ENCODE results near the gene SLC6A18. TPM values are rescaled to one million over a fixed set of nuclear protein-coding genes. Genes with fewer than 3 reads are reported as not detected.

Gene SLC6A18
- total and polyA plus RNA-seq, 2 of the 13 experiments (the other 11 are each of a cell fraction or from before 2014, with no cell fraction given): not detected

DNA sequence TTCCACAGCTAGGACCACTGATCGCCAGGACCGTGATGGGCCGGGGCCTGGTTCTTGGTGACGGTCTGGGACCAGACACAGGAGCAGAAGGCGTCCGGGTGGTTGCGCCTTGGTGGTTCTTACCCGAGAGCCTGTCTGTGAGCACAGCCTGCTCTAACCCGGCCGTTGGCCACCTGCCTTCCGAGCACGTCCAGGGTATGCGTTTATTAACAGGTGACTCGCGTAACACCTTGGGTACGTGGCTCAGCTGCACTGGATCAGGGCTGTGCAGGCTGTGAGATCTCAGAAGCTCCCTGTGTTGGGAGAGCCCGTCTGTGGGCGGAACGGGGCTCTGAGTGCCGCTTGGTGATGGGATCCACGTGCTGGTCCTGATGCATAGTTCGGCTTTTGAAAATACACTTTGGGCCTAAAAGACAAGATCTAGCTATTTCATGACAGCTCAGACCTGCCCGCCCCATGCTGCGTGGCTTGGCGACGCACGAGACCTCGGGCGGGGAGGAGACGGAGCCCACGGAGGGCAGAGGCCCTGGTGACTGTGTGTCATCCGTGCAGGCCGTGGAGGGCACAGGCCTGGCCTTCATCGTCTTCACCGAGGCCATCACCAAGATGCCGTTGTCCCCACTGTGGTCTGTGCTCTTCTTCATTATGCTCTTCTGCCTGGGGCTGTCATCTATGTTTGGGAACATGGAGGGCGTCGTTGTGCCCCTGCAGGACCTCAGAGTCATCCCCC, 6.7 kb upstream of the SLC6A18 start (continued):
- TF ChIP-seq, protein P1, sequence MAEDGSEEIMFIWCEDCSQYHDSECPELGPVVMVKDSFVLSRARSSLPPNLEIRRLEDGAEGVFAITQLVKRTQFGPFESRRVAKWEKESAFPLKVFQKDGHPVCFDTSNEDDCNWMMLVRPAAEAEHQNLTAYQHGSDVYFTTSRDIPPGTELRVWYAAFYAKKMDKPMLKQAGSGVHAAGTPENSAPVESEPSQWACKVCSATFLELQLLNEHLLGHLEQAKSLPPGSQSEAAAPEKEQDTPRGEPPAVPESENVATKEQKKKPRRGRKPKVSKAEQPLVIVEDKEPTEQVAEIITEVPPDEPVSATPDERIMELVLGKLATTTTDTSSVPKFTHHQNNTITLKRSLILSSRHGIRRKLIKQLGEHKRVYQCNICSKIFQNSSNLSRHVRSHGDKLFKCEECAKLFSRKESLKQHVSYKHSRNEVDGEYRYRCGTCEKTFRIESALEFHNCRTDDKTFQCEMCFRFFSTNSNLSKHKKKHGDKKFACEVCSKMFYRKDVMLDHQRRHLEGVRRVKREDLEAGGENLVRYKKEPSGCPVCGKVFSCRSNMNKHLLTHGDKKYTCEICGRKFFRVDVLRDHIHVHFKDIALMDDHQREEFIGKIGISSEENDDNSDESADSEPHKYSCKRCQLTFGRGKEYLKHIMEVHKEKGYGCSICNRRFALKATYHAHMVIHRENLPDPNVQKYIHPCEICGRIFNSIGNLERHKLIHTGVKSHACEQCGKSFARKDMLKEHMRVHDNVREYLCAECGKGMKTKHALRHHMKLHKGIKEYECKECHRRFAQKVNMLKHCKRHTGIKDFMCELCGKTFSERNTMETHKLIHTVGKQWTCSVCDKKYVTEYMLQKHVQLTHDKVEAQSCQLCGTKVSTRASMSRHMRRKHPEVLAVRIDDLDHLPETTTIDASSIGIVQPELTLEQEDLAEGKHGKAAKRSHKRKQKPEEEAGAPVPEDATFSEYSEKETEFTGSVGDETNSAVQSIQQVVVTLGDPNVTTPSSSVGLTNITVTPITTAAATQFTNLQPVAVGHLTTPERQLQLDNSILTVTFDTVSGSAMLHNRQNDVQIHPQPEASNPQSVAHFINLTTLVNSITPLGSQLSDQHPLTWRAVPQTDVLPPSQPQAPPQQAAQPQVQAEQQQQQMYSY (CRISPR knock-in tag; IDR thresholded peaks at IDR 0.05): no peak
- no peak for TF ChIP-seq RCOR2 (CRISPR knock-in tag; IDR thresholded peaks at IDR 0.05)
- no peak for TF ChIP-seq SUZ12 (IDR thresholded peaks at IDR 0.05; ENCODE audit: low read depth, low read length)
- no peak for TF ChIP-seq TBP (CRISPR knock-in tag; IDR thresholded peaks at IDR 0.05)
- no peak for TF ChIP-seq ZMYM2 (CRISPR knock-in tag; IDR thresholded peaks at IDR 0.05)
- no peak for TF ChIP-seq SP140L (CRISPR knock-in tag; IDR thresholded peaks at IDR 0.05; ENCODE audit: borderline replicate concordance)

DNA sequence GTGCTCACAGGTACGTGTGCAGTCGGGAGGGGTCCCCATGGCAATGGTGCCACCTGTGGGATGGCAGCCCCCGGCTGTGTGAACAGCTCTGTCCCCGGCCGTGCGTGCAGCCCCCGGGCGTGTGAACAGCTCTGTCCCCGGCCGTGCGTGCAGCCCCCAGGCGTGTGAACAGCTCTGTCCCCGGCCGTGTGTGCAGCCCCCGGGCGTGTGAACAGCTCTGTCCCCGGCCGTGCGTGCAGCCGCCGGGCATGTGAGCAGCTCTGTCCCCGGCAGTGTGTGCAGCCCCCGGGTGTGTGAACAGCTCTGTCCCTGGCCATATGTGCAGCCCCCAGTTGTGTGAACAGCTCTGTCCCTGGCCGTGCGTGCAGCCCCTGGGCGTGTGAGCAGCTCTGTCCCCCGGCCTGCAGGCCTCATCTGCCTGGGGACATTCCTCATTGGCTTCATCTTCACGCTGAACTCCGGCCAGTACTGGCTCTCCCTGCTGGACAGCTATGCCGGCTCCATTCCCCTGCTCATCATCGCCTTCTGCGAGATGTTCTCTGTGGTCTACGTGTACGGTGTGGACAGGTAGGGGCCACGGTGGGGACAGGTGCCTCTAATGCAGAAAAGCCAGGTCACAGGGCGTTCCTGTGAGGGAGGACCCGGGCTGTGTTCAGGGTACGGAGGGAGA, 5.9 kb upstream of the SLC6A18 start:
- 37% methylated on average over 14 of the region's 38 CpGs for WGBS (ENCODE audit: low lambda C conversion rate)
- BruUV-seq (replicated peaks): no TSS peak
- no peak overlapping the region for H3K4me2 ChIP-seq (ENCODE audit: low read depth, low read length)
- no peaks in the 10 kb centered on the region for H3K4me1 ChIP-seq (ENCODE audit: insufficient read depth, low read length)
- no peaks in the 10 kb centered on the region for H3K79me2 ChIP-seq (ENCODE audit: insufficient read depth, low read length)
- no peaks in the 10 kb centered on the region for H3K9me3 ChIP-seq (ENCODE audit: low read length)
- no peaks in the 10 kb centered on the region for H3K36me3 ChIP-seq (replicated peaks in 1 of 2; ENCODE audit: control insufficient read depth in 1 of 2, insufficient read depth in 2 of 2, low read length in 2 of 2)
- DNase-seq (ENCODE audit: low spot score): no peak
- no peak overlapping the region for H3K9ac ChIP-seq (ENCODE audit: insufficient read depth, low read depth, low read length)
- TF ChIP-seq FOXC1 (CRISPR knock-in tag; IDR thresholded peaks at IDR 0.05; ENCODE audit: borderline replicate concordance) (no peak), SATB2 (CRISPR knock-in tag; IDR thresholded peaks at IDR 0.05) (no peak), ZNF549 (CRISPR knock-in tag; IDR thresholded peaks at IDR 0.05) (no peak), EZH2 (conservative IDR thresholded peaks at IDR 0.05; ENCODE audit: low read depth, low read length) (peak; percentile 62; the same call in 1 of the 2 replicates), NR2F2 (IDR thresholded peaks at IDR 0.05; ENCODE audit: borderline replicate concordance, low read depth) (no peak)
- POLR2A ChIA-PET: no interaction called here
- no peaks in the 10 kb centered on the region for H4K20me1 ChIP-seq (ENCODE audit: insufficient read depth, low read length)
- no peak overlapping the region for H3K4me3 ChIP-seq (replicated peaks in 1 of 3; ENCODE audit: insufficient read depth in 1 of 3, low read depth in 2 of 3, low read length in 3 of 3)
- H3K27me3 ChIP-seq (ENCODE audit: control insufficient read depth in 1 of 2, insufficient read depth in 2 of 2, low read length in 2 of 2): peaks cover 5 to 39% of the 10 kb centered on the region in 2 experiments; a peak in 4 of 5 replicates
- H2AFZ ChIP-seq (ENCODE audit: low read length): no peak overlapping the region
- ATAC-seq: no peak
- intact Hi-C loops (cut with micrococcal nuclease; ENCODE audit: unreplicated experiment): no loop called here
- CTCF ChIA-PET (ENCODE audit: low intra/inter-chr PET ratio, low total read pairs): no interaction called here
- in situ Hi-C loops (cut with HindIII; ENCODE audit: extremely low pct_ligation_motif_present, low pct_unique_long_range_greater_than_20kb): no loop called here
- no peak overlapping the region for H3K27ac ChIP-seq (ENCODE audit: extremely low read length, insufficient read depth, low read length)
- no peak for FAIRE-seq

All from HepG2 (cell line).